Ectodermal cell (in vitro differentiated cells): ENCODE measurements around the gene NSUN7.
"Not testable (repeated sequence)": the region's sequence is repeated elsewhere in the genome, so short reads cannot be mapped to it uniquely, and the experiment has no call there.

Experiments used
- H3K27ac ChIP-seq: 2 replicates; pipeline ENCODE4 v1.7.0; 2013; ENCODE audit warnings: mild to moderate bottlenecking, low read depth, low read length; ENCODE audit not compliant: insufficient read depth, poor library complexity, severe bottlenecking
- H3K27me3 ChIP-seq: 2 replicates; pipeline ENCODE4 v1.7.0; 2013; ENCODE audit warnings: mild to moderate bottlenecking, low read length; ENCODE audit not compliant: insufficient read depth, control insufficient read depth, poor library complexity, severe bottlenecking
- H3K36me3 ChIP-seq: one replicate; pipeline ENCODE4 v1.7.0; 2013; ENCODE audit warnings: low read length; ENCODE audit not compliant: control insufficient read depth, insufficient read depth
- H3K4me1 ChIP-seq: one replicate; pipeline ENCODE4 v1.7.0; 2013; ENCODE audit warnings: low read length; ENCODE audit not compliant: control insufficient read depth, insufficient read depth
- H3K4me3 ChIP-seq: 2 replicates; pipeline ENCODE4 v1.7.0; 2013; ENCODE audit warnings: low read depth, low read length, control low read depth; ENCODE audit not compliant: insufficient read depth
- H3K9me3 ChIP-seq: 2 replicates; pipeline ENCODE4 v1.7.0; 2013; ENCODE audit warnings: mild to moderate bottlenecking, low read length, moderate library complexity; ENCODE audit not compliant: control insufficient read depth
- WGBS, 2 experiments: methylation state at CpG; one replicate each; pipeline ENCODE4 v1.1.7; 2013; ENCODE audit warnings: missing lambda C conversion rate in 2 of 2; 5-methylcytosine and 5-hydroxymethylcytosine counted together

NSUN7 gene

GRCh38 chr4:40811956-40812355 is 62.2 kb downstream of the NSUN7 start:
- no peaks in the 10 kb centered on the region for H3K4me1 ChIP-seq
- peaks cover 23% of the 10 kb centered on the region for H3K36me3 ChIP-seq
- H3K4me3 ChIP-seq = no peak overlapping the region
- H3K9me3 ChIP-seq = no peaks in the 10 kb centered on the region
- no peak overlapping the region for H3K27ac ChIP-seq
- no peaks in the 10 kb centered on the region for H3K27me3 ChIP-seq
- 99 to 100% methylated on average over 4 to 6 of the region's 7 CpGs for WGBS, 2 experiments

- H3K27me3 ChIP-seq = no peaks in the 10 kb centered on the region
- no peaks in the 10 kb centered on the region for H3K9me3 ChIP-seq
- 95 to 96% methylated on average over 8 of the region's 8 CpGs for WGBS, 2 experiments
Observed at GRCh38 chr4:40812386-40812785, 62.6 kb downstream of the NSUN7 start.

GRCh38 chr4:40812856-40813255 is 63.1 kb downstream of the NSUN7 start:
- no peaks in the 10 kb centered on the region for H3K4me1 ChIP-seq
- no peak overlapping the region for H3K27ac ChIP-seq
- H3K36me3 ChIP-seq = peaks cover 23% of the 10 kb centered on the region
- no peaks in the 10 kb centered on the region for H3K9me3 ChIP-seq
- H3K4me3 ChIP-seq = no peak overlapping the region
- WGBS, 2 experiments = 90 to 91% methylated on average over 2 of the region's 2 CpGs
- no peaks in the 10 kb centered on the region for H3K27me3 ChIP-seq

More at GRCh38 chr4:40812386-40812785, 62.6 kb downstream of the NSUN7 start:
- H3K36me3 ChIP-seq = peaks cover 23% of the 10 kb centered on the region
- H3K4me1 ChIP-seq = no peaks in the 10 kb centered on the region
- no peak overlapping the region for H3K27ac ChIP-seq
- H3K4me3 ChIP-seq = no peak overlapping the region

- H3K27ac ChIP-seq, H3K4me3 ChIP-seq, H3K9me3 ChIP-seq, H3K4me1 ChIP-seq, H3K27me3 ChIP-seq: not testable (repeated sequence)
- peaks cover 32% of the 10 kb centered on the region for H3K36me3 ChIP-seq
- 89 to 97% methylated on average over 6 of the region's 6 CpGs for WGBS, 2 experiments
Observed at GRCh38 chr4:40817157-40817556, 67.4 kb downstream of the NSUN7 start.

GRCh38 chr4:40820101-40820500 is 70.3 kb downstream of the NSUN7 start:
- Histone ChIP-seq H3K4me3 (no peak overlapping the region), H3K27me3 (no peaks in the 10 kb centered on the region), H3K36me3 (peaks cover 27% of the 10 kb centered on the region), H3K27ac (no peak overlapping the region), H3K9me3 (no peaks in the 10 kb centered on the region), H3K4me1 (no peaks in the 10 kb centered on the region)
- 91 to 96% methylated on average over 11 of the region's 11 CpGs for WGBS, 2 experiments

- WGBS, 2 experiments = 92 to 94% methylated on average over 8 of the region's 8 CpGs
- no peaks in the 10 kb centered on the region for H3K27me3 ChIP-seq
- H3K36me3 ChIP-seq = peaks cover 21% of the 10 kb centered on the region
- H3K4me1 ChIP-seq = no peaks in the 10 kb centered on the region
- H3K27ac ChIP-seq = no peak overlapping the region
- no peaks in the 10 kb centered on the region for H3K9me3 ChIP-seq
- H3K4me3 ChIP-seq = no peak overlapping the region
Observed at GRCh38 chr4:40822420-40823166, 72.8 kb downstream of the NSUN7 start.

- WGBS, 2 experiments = 94 to 96% methylated on average over 19 of the region's 19 CpGs
- Histone ChIP-seq H3K36me3 (peaks cover 29% of the 10 kb centered on the region), H3K4me1 (no peaks in the 10 kb centered on the region), H3K9me3 (no peaks in the 10 kb centered on the region), H3K27ac (no peak overlapping the region), H3K27me3 (no peaks in the 10 kb centered on the region), H3K4me3 (no peak overlapping the region)
Observed at GRCh38 chr4:40825014-40825838, 75.5 kb downstream of the NSUN7 start.

GRCh38 chr4:40826821-40827220 is 77.1 kb downstream of the NSUN7 start:
- 90 to 94% methylated on average over 5 of the region's 5 CpGs for WGBS, 2 experiments
- Histone ChIP-seq H3K27ac (no peak overlapping the region), H3K4me1 (no peaks in the 10 kb centered on the region), H3K9me3 (no peaks in the 10 kb centered on the region), H3K36me3 (peaks cover 23% of the 10 kb centered on the region), H3K4me3 (no peak overlapping the region), H3K27me3 (no peaks in the 10 kb centered on the region)

- Histone ChIP-seq H3K27me3 (no peaks in the 10 kb centered on the region), H3K4me1 (no peaks in the 10 kb centered on the region), H3K27ac (no peak overlapping the region), H3K9me3 (no peaks in the 10 kb centered on the region), H3K36me3 (peaks cover 20% of the 10 kb centered on the region), H3K4me3 (no peak overlapping the region)
- WGBS, 2 experiments = 90 to 93% methylated on average over 6 of the region's 6 CpGs
Observed at GRCh38 chr4:40827758-40828157, 78.0 kb downstream of the NSUN7 start.

GRCh38 chr4:40828661-40829060 is 78.9 kb downstream of the NSUN7 start:
- Histone ChIP-seq H3K4me1 (no peaks in the 10 kb centered on the region), H3K4me3 (no peak overlapping the region), H3K27me3 (no peaks in the 10 kb centered on the region), H3K9me3 (no peaks in the 10 kb centered on the region), H3K36me3 (peaks cover 23% of the 10 kb centered on the region), H3K27ac (no peak overlapping the region)
- 91 to 94% methylated on average over 9 of the region's 9 CpGs for WGBS, 2 experiments
